ENCODE measurements around the gene SLX4. TPM values are rescaled to one million over a fixed set of nuclear protein-coding genes. Genes with fewer than 3 reads are reported as not detected.

Gene SLX4
- total RNA-seq, 1 experiment from 2014 or later, result 7.0 TPM

DNA sequence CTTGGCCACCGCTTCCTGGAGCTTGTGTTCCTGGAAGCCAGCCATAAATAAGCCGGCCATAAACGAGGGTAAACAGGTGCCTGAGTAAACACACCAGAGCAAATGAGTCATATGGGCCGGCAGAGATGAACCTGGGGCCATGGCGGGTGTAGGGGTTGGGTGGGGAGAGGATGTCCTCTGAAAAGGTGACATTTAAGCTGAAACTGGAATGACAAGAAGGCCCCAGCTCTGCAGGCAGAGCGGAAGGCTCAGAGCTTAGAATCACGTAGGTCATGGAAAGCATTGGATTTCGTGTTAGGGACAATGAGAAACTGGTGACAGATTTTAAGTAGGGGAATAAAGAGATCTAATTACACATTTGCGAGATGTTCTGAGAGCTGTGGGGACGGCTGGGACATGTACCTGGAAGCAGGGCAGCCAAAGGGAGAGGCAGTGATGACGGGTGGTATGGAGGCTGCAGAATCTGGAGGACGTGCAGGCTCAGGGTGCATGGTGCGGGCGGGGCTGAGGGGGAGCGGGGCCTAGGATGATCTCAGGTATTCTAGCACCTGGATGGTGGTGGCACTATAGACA, 35.0 kb upstream of the SLX4 start:
- DNase-seq (ENCODE audit: low read depth, low spot score) (peak; percentile 51), ATAC-seq (peak; percentile 73)
- intact Hi-C loops (cut with micrococcal nuclease), result no loop called here
- Histone ChIP-seq H3K27ac (ENCODE audit: low read depth, low read length) (peak overlapping the region; percentile 75; the same call in 1 of the 2 replicates), H4K20me1 (ENCODE audit: insufficient read depth) (no peaks in the 10 kb centered on the region), H2AFZ (ENCODE audit: low read depth, low read length, poor library complexity, severe bottlenecking) (no peak overlapping the region), H3K9me3 (ENCODE audit: control insufficient read depth in 1 of 2, insufficient read depth in 1 of 2, low read depth in 1 of 2, low read length in 2 of 2) (no peaks in the 10 kb centered on the region), H3K36me3 (ENCODE audit: control insufficient read depth in 1 of 2, insufficient read depth in 2 of 2, low read length in 2 of 2) (no peaks in the 10 kb centered on the region), H3K27me3 (ENCODE audit: insufficient read depth, low read length) (no peaks in the 10 kb centered on the region), H3K4me1 (ENCODE audit: control insufficient read depth in 1 of 2, insufficient read depth in 2 of 2, low read length in 2 of 2) (peaks cover 41 to 44% of the 10 kb centered on the region in 2 experiments), H3K79me2 (ENCODE audit: insufficient read depth, low read length) (no peaks in the 10 kb centered on the region), H3K9ac (ENCODE audit: low read length) (peak overlapping the region; percentile 17; the same call in 1 of the 2 replicates), H3K9me2 (ENCODE audit: insufficient read depth) (no peaks in the 10 kb centered on the region), H3K4me2 (ENCODE audit: low read length) (peak overlapping the region; percentile 72), H3K4me3 (replicated peaks in 1 of 2; ENCODE audit: low read depth in 1 of 2, low read length in 2 of 2) (peak overlapping the region in 1 of 2 experiments; percentile 32; a peak in 2 of 4 replicates)
- RAD21 ChIA-PET (ENCODE audit: low non-redundant PET in 1 of 2, low total read pairs in 2 of 2, uncharacterized antibody in 2 of 2, unreplicated experiment in 2 of 2), result no interaction called here
- CTCF ChIA-PET, result interaction anchor here (0.7 to 1.0 kb wide), 2 partner anchors 8 to 9 kb away, joined by 3 read pairs; no protein-coding TSS in a partner anchor
- POLR2A ChIA-PET, result no interaction called here
- no TSS peak for BruUV-seq (replicated peaks)
- TF ChIP-seq YY1 (IDR thresholded peaks at IDR 0.05; ENCODE audit: extremely low read depth, insufficient replicate concordance, low read depth, low read length) (peak; percentile 77), FOSL1 (IDR thresholded peaks at IDR 0.05; ENCODE audit: low read depth) (peak; percentile 74), JUND (IDR thresholded peaks at IDR 0.05) (peak; percentile 77), ZNF274 (IDR thresholded peaks at IDR 0.05; ENCODE audit: low read depth, low read length) (no peak), EGR1 (IDR thresholded peaks at IDR 0.05; ENCODE audit: low read depth) (no peak), CEBPB (IDR thresholded peaks at IDR 0.05; ENCODE audit: low read depth) (no peak), RAD21 (IDR thresholded peaks at IDR 0.05; ENCODE audit: low read depth) (no peak), ZFX (IDR thresholded peaks at IDR 0.05) (no peak), CBX3 (IDR thresholded peaks at IDR 0.05; ENCODE audit: low read depth) (no peak), EZH2 (IDR thresholded peaks at IDR 0.05) (no peak), ELF1 (IDR thresholded peaks at IDR 0.05; ENCODE audit: borderline replicate concordance, low read depth) (no peak), TCF7L2 (IDR thresholded peaks at IDR 0.05; ENCODE audit: borderline replicate concordance, extremely low read depth, insufficient read depth, insufficient read length) (peak; percentile 44), SIN3A (IDR thresholded peaks at IDR 0.05; ENCODE audit: low read depth) (no peak), SRF (IDR thresholded peaks at IDR 0.05; ENCODE audit: low read depth) (no peak; the same call in 1 of the 2 replicates), SP1 (IDR thresholded peaks at IDR 0.05; ENCODE audit: low read depth) (peak; percentile 44; the same call in 1 of the 2 replicates), POLR2A (IDR thresholded peaks at IDR 0.05; ENCODE audit: borderline replicate concordance, extremely low read depth, insufficient read depth, insufficient read length) (no peak)
- TF ChIP-seq, protein P1, sequence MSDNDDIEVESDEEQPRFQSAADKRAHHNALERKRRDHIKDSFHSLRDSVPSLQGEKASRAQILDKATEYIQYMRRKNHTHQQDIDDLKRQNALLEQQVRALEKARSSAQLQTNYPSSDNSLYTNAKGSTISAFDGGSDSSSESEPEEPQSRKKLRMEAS (IDR thresholded peaks at IDR 0.05), result peak; percentile 57; the same call in 1 of the 2 replicates
- TF ChIP-seq, protein P2, sequence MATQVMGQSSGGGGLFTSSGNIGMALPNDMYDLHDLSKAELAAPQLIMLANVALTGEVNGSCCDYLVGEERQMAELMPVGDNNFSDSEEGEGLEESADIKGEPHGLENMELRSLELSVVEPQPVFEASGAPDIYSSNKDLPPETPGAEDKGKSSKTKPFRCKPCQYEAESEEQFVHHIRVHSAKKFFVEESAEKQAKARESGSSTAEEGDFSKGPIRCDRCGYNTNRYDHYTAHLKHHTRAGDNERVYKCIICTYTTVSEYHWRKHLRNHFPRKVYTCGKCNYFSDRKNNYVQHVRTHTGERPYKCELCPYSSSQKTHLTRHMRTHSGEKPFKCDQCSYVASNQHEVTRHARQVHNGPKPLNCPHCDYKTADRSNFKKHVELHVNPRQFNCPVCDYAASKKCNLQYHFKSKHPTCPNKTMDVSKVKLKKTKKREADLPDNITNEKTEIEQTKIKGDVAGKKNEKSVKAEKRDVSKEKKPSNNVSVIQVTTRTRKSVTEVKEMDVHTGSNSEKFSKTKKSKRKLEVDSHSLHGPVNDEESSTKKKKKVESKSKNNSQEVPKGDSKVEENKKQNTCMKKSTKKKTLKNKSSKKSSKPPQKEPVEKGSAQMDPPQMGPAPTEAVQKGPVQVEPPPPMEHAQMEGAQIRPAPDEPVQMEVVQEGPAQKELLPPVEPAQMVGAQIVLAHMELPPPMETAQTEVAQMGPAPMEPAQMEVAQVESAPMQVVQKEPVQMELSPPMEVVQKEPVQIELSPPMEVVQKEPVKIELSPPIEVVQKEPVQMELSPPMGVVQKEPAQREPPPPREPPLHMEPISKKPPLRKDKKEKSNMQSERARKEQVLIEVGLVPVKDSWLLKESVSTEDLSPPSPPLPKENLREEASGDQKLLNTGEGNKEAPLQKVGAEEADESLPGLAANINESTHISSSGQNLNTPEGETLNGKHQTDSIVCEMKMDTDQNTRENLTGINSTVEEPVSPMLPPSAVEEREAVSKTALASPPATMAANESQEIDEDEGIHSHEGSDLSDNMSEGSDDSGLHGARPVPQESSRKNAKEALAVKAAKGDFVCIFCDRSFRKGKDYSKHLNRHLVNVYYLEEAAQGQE (IDR thresholded peaks at IDR 0.05; ENCODE audit: low read depth), result no peak
- TF ChIP-seq, protein P3, sequence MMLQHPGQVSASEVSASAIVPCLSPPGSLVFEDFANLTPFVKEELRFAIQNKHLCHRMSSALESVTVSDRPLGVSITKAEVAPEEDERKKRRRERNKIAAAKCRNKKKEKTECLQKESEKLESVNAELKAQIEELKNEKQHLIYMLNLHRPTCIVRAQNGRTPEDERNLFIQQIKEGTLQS (IDR thresholded peaks at IDR 0.05), result no peak
- TF ChIP-seq, protein P4, sequence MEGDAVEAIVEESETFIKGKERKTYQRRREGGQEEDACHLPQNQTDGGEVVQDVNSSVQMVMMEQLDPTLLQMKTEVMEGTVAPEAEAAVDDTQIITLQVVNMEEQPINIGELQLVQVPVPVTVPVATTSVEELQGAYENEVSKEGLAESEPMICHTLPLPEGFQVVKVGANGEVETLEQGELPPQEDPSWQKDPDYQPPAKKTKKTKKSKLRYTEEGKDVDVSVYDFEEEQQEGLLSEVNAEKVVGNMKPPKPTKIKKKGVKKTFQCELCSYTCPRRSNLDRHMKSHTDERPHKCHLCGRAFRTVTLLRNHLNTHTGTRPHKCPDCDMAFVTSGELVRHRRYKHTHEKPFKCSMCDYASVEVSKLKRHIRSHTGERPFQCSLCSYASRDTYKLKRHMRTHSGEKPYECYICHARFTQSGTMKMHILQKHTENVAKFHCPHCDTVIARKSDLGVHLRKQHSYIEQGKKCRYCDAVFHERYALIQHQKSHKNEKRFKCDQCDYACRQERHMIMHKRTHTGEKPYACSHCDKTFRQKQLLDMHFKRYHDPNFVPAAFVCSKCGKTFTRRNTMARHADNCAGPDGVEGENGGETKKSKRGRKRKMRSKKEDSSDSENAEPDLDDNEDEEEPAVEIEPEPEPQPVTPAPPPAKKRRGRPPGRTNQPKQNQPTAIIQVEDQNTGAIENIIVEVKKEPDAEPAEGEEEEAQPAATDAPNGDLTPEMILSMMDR (IDR thresholded peaks at IDR 0.05 in 2 of 3, conservative IDR thresholded peaks at IDR 0.05 in 1 of 3; ENCODE audit: borderline replicate concordance in 1 of 3, insufficient read depth in 1 of 3, low read depth in 2 of 3, low read length in 2 of 3), result no peak
- TF ChIP-seq, protein P5, sequence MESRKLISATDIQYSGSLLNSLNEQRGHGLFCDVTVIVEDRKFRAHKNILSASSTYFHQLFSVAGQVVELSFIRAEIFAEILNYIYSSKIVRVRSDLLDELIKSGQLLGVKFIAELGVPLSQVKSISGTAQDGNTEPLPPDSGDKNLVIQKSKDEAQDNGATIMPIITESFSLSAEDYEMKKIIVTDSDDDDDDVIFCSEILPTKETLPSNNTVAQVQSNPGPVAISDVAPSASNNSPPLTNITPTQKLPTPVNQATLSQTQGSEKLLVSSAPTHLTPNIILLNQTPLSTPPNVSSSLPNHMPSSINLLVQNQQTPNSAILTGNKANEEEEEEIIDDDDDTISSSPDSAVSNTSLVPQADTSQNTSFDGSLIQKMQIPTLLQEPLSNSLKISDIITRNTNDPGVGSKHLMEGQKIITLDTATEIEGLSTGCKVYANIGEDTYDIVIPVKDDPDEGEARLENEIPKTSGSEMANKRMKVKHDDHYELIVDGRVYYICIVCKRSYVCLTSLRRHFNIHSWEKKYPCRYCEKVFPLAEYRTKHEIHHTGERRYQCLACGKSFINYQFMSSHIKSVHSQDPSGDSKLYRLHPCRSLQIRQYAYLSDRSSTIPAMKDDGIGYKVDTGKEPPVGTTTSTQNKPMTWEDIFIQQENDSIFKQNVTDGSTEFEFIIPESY (IDR thresholded peaks at IDR 0.05; ENCODE audit: extremely low read depth, insufficient replicate concordance, low read length), result no peak
